Measurements from ENCODE around the gene NPSR1. TPM values are rescaled to one million over a fixed set of nuclear protein-coding genes. Genes with fewer than 3 reads are reported as not detected.

Gene NPSR1
- total RNA-seq, 3 donors from 2014 or later (not counting 1 experiment from before 2014, with no cell fraction given) = not detected

GRCh38 chr7:34825221-34825620 is 167.2 kb downstream of the NPSR1 start:
- no peak for ATAC-seq
- no peaks in the 10 kb centered on the region for H3K9me3 Mint-ChIP-seq

GRCh38 chr7:34830390-34830789 is 172.4 kb downstream of the NPSR1 start:
- Mint-ChIP-seq H3K9me3 (no peaks in the 10 kb centered on the region), H3K4me3 (no peak overlapping the region), H3K4me1 (no peaks in the 10 kb centered on the region), H3K27ac (no peak overlapping the region), H3K36me3 (no peaks in the 10 kb centered on the region), H3K27me3 (ENCODE audit: low read depth in 2 of 2) (peaks cover 0 to 6% of the 10 kb centered on the region in 2 donors)
- Histone ChIP-seq H3K4me1 (ENCODE audit: control insufficient read depth, insufficient read depth, low read length) (no peaks in the 10 kb centered on the region), H3K4me3 (ENCODE audit: low read length) (no peak overlapping the region), H3K36me3 (ENCODE audit: control insufficient read depth, insufficient read depth, low read length) (no peaks in the 10 kb centered on the region), H3K27me3 (ENCODE audit: control insufficient read depth, insufficient read depth, low read length) (no peaks in the 10 kb centered on the region), H3K27ac (ENCODE audit: low read length) (no peak overlapping the region), H3K9me3 (ENCODE audit: control insufficient read depth, insufficient read depth, low read length) (no peaks in the 10 kb centered on the region)
- ATAC-seq (no peak), DNase-seq (no peak)
- 79% methylated on average over 1 of the region's 3 CpGs for WGBS (ENCODE audit: insufficient coverage)
- intact Hi-C loops (cut with micrococcal nuclease) = no loop called here
- TF ChIP-seq CTCF (IDR thresholded peaks at IDR 0.05) = no peak

More at GRCh38 chr7:34825221-34825620, 167.2 kb downstream of the NPSR1 start:
- no peaks in the 10 kb centered on the region for H3K36me3 ChIP-seq (ENCODE audit: control insufficient read depth, insufficient read depth, low read length)
- intact Hi-C loops (cut with micrococcal nuclease) = no loop called here
- no peaks in the 10 kb centered on the region for H3K27me3 ChIP-seq (ENCODE audit: control insufficient read depth, insufficient read depth, low read length)
- Mint-ChIP-seq H3K27me3 (ENCODE audit: low read depth in 2 of 2) (peaks cover 3 to 9% of the 10 kb centered on the region in 2 donors), H3K27ac (no peak overlapping the region), H3K4me3 (no peak overlapping the region), H3K36me3 (no peaks in the 10 kb centered on the region), H3K4me1 (no peaks in the 10 kb centered on the region)
- no peaks in the 10 kb centered on the region for H3K9me3 ChIP-seq (ENCODE audit: control insufficient read depth, insufficient read depth, low read length)
- no peak for TF ChIP-seq CTCF (IDR thresholded peaks at IDR 0.05)
- DNase-seq = no peak
- 76% methylated on average over 2 of the region's 2 CpGs for WGBS (ENCODE audit: insufficient coverage)
- H3K4me1 ChIP-seq (ENCODE audit: control insufficient read depth, insufficient read depth, low read length) = no peaks in the 10 kb centered on the region
- no peak overlapping the region for H3K27ac ChIP-seq (ENCODE audit: low read length)
- H3K4me3 ChIP-seq (ENCODE audit: low read length) = no peak overlapping the region

GRCh38 chr7:34831436-34831835 is 173.4 kb downstream of the NPSR1 start:
- H3K9me3 Mint-ChIP-seq = no peaks in the 10 kb centered on the region
- intact Hi-C loops (cut with micrococcal nuclease) = no loop called here

More at GRCh38 chr7:34831436-34831835, 173.4 kb downstream of the NPSR1 start:
- no peak for ATAC-seq
- H3K4me3 ChIP-seq (ENCODE audit: low read length) = no peak overlapping the region
- no peaks in the 10 kb centered on the region for H3K36me3 ChIP-seq (ENCODE audit: control insufficient read depth, insufficient read depth, low read length)
- no peak overlapping the region for H3K27ac ChIP-seq (ENCODE audit: low read length)
- Mint-ChIP-seq H3K27me3 (ENCODE audit: low read depth in 2 of 2) (peaks cover 0 to 6% of the 10 kb centered on the region in 2 donors), H3K36me3 (no peaks in the 10 kb centered on the region), H3K4me1 (no peaks in the 10 kb centered on the region), H3K27ac (no peak overlapping the region), H3K4me3 (no peak overlapping the region)
- no peaks in the 10 kb centered on the region for H3K4me1 ChIP-seq (ENCODE audit: control insufficient read depth, insufficient read depth, low read length)
- no peak for DNase-seq
- no peaks in the 10 kb centered on the region for H3K27me3 ChIP-seq (ENCODE audit: control insufficient read depth, insufficient read depth, low read length)
- no peaks in the 10 kb centered on the region for H3K9me3 ChIP-seq (ENCODE audit: control insufficient read depth, insufficient read depth, low read length)
- WGBS (ENCODE audit: insufficient coverage) = 70% methylated on average over 1 of the region's 1 CpG
- no peak for TF ChIP-seq CTCF (IDR thresholded peaks at IDR 0.05)
